Activated CD4-positive, alpha-beta T cell treated with anti-CD3 and anti-CD28 coated beads, Interleukin-2, Interleukin-4, amounts not matched to agents 100 ng/mL and 50 ng/mL, durations not matched to agents 16 hours and 8 hours (primary cell): Measurements from ENCODE around the gene GNG10.
"Not testable (repeated sequence)": the region's sequence is repeated elsewhere in the genome, so short reads cannot be mapped to it uniquely, and the experiment has no call there.

Experiments
- DNase-seq: peaks from one replicate; pipeline ENCODE4 v3.0.0-alpha.2; 2020; ENCODE audit warnings: low spot score

Gene GNG10

DNA sequence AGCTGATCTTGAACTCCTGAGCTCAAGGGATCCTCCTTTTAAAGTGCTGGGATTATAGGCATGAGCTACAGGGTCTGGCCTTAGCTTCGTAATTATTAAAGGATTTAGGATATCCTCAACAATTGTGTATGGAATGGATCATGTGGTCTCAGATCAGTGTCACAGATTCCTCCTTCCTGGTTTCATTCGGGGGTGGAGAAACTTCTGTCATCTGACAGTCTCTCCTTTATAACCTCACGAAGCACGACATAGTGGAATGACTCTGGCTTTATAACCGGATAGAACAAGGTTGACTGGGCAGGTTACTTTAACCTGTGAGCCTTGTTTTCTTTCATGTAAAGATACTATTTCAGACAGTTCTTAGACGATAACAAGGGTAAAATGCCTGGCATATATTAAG is 4.4 kb upstream of the GNG10 start:
- DNase-seq: no peak

- DNase-seq: no peak
Measured at GRCh38 chr9:111658943-111659342, 2.5 kb upstream of the GNG10 start.

DNA sequence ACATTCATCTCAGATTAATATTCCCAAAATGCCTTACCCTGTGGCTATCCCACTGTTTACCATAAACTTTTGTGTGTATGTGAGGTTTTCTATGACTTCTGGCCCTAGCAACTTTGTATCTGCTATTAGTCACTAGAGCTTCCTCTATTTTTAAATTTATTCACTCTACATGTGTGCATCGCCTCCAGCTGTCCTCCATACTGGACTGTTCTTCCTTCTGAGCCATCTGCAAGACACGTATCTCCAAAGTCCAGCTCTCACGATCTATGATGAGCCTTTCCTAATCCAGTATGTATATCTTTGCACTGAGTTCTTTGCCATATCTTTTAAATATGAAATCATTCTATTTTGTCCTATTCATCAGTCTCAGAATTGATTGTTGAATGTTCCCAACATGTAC is 1.7 kb upstream of the GNG10 start:
- no peak for DNase-seq

DNA sequence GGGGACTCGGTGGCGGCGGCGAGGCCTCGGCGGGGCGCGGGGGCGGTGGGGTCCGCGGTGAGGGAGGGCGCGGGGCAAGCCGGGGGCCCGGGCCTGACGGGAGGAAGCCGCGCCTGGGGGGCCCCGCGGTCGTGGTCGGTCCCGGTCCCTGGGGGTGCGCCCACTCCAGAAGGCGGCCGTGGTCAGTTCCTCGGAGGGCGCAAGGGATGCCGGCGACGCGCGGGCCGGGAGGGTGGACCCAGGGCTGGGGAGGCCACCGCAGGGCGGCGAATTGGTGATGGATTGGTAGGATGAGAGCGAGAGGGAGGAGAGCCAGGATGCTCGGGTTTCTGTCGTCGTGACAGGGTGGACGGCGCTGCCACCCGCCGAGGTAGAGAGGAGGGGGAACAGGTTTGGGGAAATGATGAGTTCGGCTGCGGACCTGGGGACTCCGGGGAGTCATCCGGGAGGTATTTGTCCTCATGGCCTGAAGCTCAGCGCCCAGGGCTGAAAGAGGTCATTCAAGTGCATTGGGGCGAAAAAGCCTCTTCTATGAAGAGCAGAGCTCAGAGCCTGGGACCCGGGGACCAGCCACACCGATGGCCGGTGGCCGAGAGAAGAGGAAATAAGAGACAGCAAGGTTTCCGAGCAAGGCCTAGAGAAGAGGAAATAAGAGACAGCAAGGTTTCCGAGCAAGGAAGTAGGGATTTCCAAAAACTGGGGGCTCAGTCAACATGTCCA is 557 bp downstream of the GNG10 start:
- peak; percentile 28 for DNase-seq

- DNase-seq: no peak
Measured at GRCh38 chr9:111662576-111663300, 1.3 kb downstream of the GNG10 start.

- DNase-seq: no peak
Measured at GRCh38 chr9:111663301-111663823, 2.0 kb downstream of the GNG10 start.

DNA sequence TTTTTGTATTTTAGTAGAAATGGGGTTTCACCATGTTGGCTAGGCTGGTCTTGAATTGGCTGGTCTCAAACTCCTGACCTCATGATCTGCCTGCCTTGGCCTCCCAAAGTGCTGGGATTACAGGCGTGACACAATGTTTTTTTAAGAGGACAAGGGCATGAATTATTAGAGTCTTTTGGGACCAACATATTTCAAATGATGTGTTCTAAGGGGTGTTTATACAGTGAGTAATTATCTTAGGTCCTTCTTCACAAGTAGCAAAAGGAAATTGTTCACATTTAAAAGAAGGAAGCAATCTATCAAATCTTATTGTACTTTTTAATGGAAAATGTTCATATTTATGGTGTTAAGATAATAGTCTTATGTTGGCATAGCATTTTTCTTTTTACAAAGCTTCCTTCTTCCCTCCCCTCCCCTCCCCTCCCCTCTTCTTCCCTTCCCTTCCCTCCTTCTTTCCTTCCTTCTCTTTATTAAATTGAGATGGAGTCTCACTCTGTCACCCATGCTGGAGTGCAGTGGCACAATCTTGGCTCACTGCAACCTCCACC is 6.7 kb downstream of the GNG10 start:
- DNase-seq: no peak

- DNase-seq: not testable (repeated sequence)
Measured at GRCh38 chr9:111668601-111669000, 7.2 kb downstream of the GNG10 start.

GRCh38 chr9:111674319-111674718 is 12.9 kb downstream of the GNG10 start:
- DNase-seq: no peak

DNA sequence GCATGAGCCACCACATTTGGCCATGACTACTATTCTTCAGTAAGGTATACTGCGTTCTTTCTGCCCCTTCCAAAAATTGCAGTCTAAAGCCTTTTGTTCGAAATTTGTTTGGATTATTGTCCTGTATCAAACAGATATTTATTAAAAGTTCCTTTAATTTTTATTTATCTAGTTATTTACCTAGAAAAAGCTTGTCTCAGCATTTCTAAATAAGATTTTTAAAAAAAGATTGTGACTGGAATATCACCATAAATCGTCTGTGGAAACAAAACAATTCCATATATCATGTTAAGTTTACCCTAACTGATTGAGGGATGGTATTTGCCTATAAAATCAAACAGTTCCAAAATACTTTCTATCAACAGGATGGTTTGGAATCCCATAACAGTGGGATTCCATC is 14.7 kb downstream of the GNG10 start:
- DNase-seq: no peak

DNA sequence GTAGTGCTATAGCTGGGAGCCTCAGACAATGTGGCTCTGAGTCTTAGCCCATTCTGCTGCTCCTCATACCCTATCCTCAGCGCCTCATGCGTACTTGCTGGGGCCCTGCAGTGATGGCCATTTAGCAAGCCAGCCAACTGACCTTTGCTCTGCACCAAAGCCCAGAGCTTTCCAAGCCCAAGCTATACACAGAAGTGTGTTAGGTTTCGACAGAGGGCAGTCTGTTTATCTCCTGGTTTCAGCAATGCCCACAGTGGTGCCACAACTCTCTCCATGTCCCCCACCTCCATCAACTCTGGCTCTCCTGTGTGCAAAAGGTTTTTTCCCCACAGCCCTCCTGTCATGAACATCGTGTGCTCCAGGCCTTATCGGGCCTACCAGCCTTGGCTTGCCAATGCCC is 16.9 kb downstream of the GNG10 start:
- DNase-seq: no peak

- no peak for DNase-seq
Measured at GRCh38 chr9:111679199-111679598, 17.8 kb downstream of the GNG10 start.

GRCh38 chr9:111683392-111683791 is 22.0 kb downstream of the GNG10 start:
- no peak for DNase-seq

DNA sequence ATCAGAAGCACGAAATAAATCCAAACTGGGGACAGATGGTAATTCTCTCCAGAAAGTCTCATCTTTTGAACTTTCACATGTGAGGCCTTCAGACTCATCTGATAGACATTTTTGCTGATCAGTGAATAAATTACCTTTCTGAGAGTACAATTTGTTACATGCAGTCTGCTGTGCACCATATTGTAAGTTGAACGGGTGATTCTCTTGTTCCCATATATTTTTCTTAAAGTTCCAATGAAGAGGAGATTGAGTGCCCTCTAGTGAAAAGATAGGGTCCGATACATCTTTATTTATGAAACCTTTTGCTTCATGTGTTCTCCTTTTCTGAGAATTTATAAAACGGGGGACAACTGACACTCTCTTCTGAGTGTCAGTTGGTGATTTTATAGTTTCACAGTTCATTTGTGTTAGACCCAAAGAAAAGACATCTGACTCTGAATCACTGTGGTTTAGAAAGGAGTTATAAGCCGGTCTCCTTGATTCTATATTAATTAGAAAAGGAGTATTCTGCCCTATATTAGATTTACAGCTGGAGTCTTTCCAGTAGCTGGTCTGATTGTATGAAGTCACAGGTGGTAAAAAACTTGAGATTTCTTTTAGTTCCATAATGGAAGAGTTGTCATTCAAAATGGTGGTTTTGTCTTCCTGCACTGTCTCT is 30.4 kb downstream of the GNG10 start:
- DNase-seq: peak; percentile 17

GRCh38 chr9:111696796-111697195 is 35.4 kb downstream of the GNG10 start:
- no peak for DNase-seq

DNA sequence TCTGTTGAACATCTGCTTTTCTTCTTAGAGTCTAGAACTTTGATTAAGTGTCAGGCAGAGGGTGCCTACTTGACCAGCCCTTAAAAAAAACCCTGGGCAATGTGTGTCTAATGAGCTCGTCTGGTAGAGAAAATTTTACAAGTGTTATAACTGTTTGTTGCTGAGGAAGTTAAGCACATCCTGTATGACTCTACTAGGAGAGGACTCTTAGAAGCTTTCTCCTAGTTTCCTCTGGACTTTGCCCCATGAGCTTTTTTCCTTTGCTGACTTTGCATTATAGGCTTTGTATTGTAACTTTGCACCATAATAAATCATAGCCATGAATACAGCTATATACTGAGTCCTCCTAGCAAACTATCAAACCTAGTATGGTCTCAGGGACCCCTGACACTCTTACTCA is 39.4 kb downstream of the GNG10 start:
- DNase-seq: no peak

- no peak for DNase-seq
Measured at GRCh38 chr9:111704503-111704902, 43.1 kb downstream of the GNG10 start.

- DNase-seq: no peak
Measured at GRCh38 chr9:111711548-111711947, 50.1 kb downstream of the GNG10 start.

DNA sequence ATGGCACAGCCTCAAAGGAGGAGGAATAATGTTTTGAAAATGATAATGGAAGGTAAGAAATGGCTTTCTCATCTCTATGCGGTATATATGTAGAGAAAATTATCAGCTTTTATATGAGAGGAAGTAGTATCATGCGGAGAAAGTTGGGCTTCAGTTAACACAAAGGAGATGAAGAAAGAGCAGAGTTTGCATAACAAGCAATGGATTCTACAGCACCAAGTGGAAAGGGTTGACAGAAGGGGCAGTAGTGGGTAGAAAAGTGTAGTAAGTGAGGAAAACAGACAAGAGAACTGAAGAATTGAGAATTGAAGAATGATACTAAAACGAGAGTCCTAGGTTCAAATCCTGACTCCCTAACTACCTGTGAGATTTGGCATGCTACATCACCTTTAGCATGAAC is 51.0 kb downstream of the GNG10 start:
- DNase-seq: no peak

- no peak for DNase-seq
Measured at GRCh38 chr9:111715471-111715870, 54.1 kb downstream of the GNG10 start.

GRCh38 chr9:111719541-111719940 is 58.1 kb downstream of the GNG10 start:
- DNase-seq: peak; percentile 10
